GM12873 (cell line): ENCODE data around the gene PHF19.

ENCODE experiments used
- CTCF ChIP-seq: IDR thresholded peaks from 2 replicates; pipeline ENCODE4 v1.5.1; 2012; ENCODE audit warnings: low read depth, mild to moderate bottlenecking, moderate library complexity, low read length, control low read depth; ENCODE audit not compliant: insufficient read depth; ENCODE audit errors: missing control alignments

PHF19 gene

GRCh38 chr9:120867676-120868338, 9.2 kb downstream of the PHF19 start:
- no peak for TF ChIP-seq CTCF

- no peak for TF ChIP-seq CTCF
Measured at GRCh38 chr9:120866651-120867050, 10.3 kb downstream of the PHF19 start.

- no peak for TF ChIP-seq CTCF
Measured at GRCh38 chr9:120865809-120866208, 11.2 kb downstream of the PHF19 start.

- TF ChIP-seq CTCF: no peak
Measured at GRCh38 chr9:120865176-120865575, 11.8 kb downstream of the PHF19 start.

GRCh38 chr9:120864719-120865118, 12.3 kb downstream of the PHF19 start:
- no peak for TF ChIP-seq CTCF

GRCh38 chr9:120863833-120864232, 13.2 kb downstream of the PHF19 start:
- peak; percentile 22 for TF ChIP-seq CTCF

GRCh38 chr9:120862452-120862851, 14.5 kb downstream of the PHF19 start:
- TF ChIP-seq CTCF: no peak
